Measurements from ENCODE around the gene MUC5B. TPM values are rescaled to one million over a fixed set of nuclear protein-coding genes. Genes with fewer than 3 reads are reported as not detected.
"Not testable (repeated sequence)": the region's sequence is repeated elsewhere in the genome, so short reads cannot be mapped to it uniquely, and the experiment has no call there.

Gene MUC5B
- total RNA-seq, 1 donor from 2014 or later = not detected

- FAIRE-seq (no peak), DNase-seq (ENCODE audit: low spot score in 2 of 2) (no peak)
These were observed 21.3 kb upstream of the MUC5B start for GRCh38 chr11:1201395-1202153.

- DNase-seq (ENCODE audit: low spot score in 2 of 2) = peak in 1 of 2 donors; percentile 27
- FAIRE-seq = no peak
These were observed 20.6 kb upstream of the MUC5B start for GRCh38 chr11:1202154-1202775.

- FAIRE-seq (no peak), DNase-seq (ENCODE audit: low spot score in 2 of 2) (peak; percentile 86 to 95)
These were observed 19.9 kb upstream of the MUC5B start for GRCh38 chr11:1202776-1203504.

GRCh38 chr11:1203505-1204271 lies 19.2 kb upstream of the MUC5B start:
- FAIRE-seq (no peak), DNase-seq (ENCODE audit: low spot score in 2 of 2) (peak in 1 of 2 donors; percentile 9)

- FAIRE-seq = no peak
- peak in 1 of 2 donors; percentile 15 for DNase-seq (ENCODE audit: low spot score in 2 of 2)
These were observed 18.3 kb upstream of the MUC5B start for GRCh38 chr11:1204381-1205101.

GRCh38 chr11:1205121-1205986 lies 17.5 kb upstream of the MUC5B start:
- FAIRE-seq = no peak
- DNase-seq (ENCODE audit: low spot score in 2 of 2) = no peak

- no peak for FAIRE-seq
These were observed 16.9 kb upstream of the MUC5B start for GRCh38 chr11:1205987-1206331.

GRCh38 chr11:1206391-1207271 lies 16.2 kb upstream of the MUC5B start:
- no peak for DNase-seq (ENCODE audit: low spot score in 2 of 2)
- no peak for FAIRE-seq

More at GRCh38 chr11:1205987-1206331, 16.9 kb upstream of the MUC5B start:
- no peak for DNase-seq (ENCODE audit: low spot score in 2 of 2)

GRCh38 chr11:1207401-1208143 lies 15.3 kb upstream of the MUC5B start:
- FAIRE-seq (no peak), DNase-seq (ENCODE audit: low spot score in 2 of 2) (no peak)

- no peak for DNase-seq (ENCODE audit: low spot score in 2 of 2)
- FAIRE-seq = no peak
These were observed 14.8 kb upstream of the MUC5B start for GRCh38 chr11:1208144-1208393.

- FAIRE-seq (no peak), DNase-seq (ENCODE audit: low spot score in 2 of 2) (no peak)
These were observed 14.2 kb upstream of the MUC5B start for GRCh38 chr11:1208394-1209261.

- no peak for DNase-seq (ENCODE audit: low spot score in 2 of 2)
- no peak for FAIRE-seq
These were observed 13.4 kb upstream of the MUC5B start for GRCh38 chr11:1209371-1210057.

- no peak for FAIRE-seq
- no peak for DNase-seq (ENCODE audit: low spot score in 2 of 2)
These were observed 11.0 kb upstream of the MUC5B start for GRCh38 chr11:1211838-1212237.

GRCh38 chr11:1215826-1216225 lies 7.0 kb upstream of the MUC5B start:
- not testable (repeated sequence) for FAIRE-seq; DNase-seq (ENCODE audit: low spot score in 2 of 2)

GRCh38 chr11:1217151-1217550 lies 5.7 kb upstream of the MUC5B start:
- DNase-seq (ENCODE audit: low spot score in 2 of 2) (no peak), FAIRE-seq (no peak)

- FAIRE-seq = no peak
- DNase-seq (ENCODE audit: low spot score in 2 of 2) = no peak
These were observed 4.5 kb upstream of the MUC5B start for GRCh38 chr11:1218256-1218787.

Measured in frontal cortex (tissue), 4 donors.